ENCODE measurements around the gene ZNF567.

ZNF567 gene

GRCh38 chr19:36750066-36750691 lies 62.8 kb downstream of the ZNF567 start:
- no peak for DNase-seq (ENCODE audit: low spot score)

Measured in ecto neural progenitor cell (in vitro differentiated cells).